ENCODE results near the gene HDAC4.

GRCh38 chr2:239028253-239028619 is 372.6 kb downstream of the HDAC4 start:
- TF ChIP-seq CTCF (IDR thresholded peaks at IDR 0.05) (no peak), ZFX (IDR thresholded peaks at IDR 0.05; ENCODE audit: borderline replicate concordance) (no peak)

Data from 22Rv1 (cell line).